Stimulated activated CD8-positive, alpha-beta memory T cell treated with anti-CD3 and anti-CD28 coated beads, Interleukin-15, amount 100 ng/mL, for 48 hours (primary cell): ENCODE measurements around the gene SLC44A4.
A peak's percentile ranks its signal among the peaks of the same experiment; 100 is the strongest.

Source experiments
- DNase-seq, 2 donors: peaks; one replicate each; pipeline ENCODE4 v3.0.0-alpha.2; 2020; ENCODE audit warnings: low read depth in 2 of 2

Gene SLC44A4

DNA sequence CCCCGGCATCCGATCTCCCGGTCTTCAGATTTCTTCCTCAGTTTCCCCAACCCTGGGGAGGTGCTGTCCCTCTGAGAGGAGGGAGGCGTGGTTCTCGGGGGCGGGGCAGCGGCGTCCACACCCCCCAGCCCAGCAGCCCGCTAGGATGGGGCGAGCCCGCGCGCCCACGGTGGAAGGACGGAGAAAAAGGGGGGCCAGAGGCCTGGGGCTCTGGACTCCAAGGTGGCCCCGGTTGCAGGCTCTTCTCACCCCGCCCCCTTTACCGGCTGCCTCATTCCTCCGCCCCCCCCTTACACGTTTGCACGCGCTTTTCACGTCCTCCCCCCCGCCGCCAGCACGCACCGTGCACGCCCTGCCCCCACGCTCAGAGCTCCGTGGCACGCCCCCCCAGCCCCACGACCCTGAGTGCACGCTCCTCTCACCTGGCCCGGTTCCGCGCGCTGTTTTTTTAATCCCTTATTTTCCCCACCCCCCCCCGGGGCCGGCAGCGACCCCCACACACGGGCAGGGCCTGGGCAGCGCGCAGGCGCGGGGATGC is 22.7 kb upstream of the SLC44A4 start:
- DNase-seq, result peak in 1 of 2 donors; percentile 43

DNA sequence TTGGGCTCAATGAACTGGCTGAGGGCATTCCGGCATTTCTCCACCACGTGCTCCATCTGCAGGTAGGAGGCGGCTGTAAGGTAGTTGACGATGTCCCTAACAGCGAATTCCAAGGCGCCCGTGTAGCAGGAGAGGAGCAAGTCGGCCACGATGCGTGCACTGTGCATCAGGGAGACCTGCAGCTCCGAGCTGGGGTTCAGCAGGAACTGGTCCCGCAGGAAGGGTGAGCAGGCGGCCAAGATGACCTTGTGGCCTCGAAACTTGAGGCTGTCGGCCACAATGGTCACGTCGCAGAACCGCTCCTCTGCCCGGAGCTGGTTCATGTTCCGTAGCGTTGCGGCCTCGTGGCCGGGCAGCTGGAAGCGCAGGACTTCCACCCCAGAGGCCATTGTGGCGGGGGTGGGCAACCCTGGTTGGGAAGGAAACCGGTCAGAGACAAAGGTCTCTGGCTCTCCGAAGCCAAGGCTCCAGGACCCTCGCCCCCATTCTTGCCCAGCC is 22.2 kb upstream of the SLC44A4 start:
- no peak for DNase-seq

DNA sequence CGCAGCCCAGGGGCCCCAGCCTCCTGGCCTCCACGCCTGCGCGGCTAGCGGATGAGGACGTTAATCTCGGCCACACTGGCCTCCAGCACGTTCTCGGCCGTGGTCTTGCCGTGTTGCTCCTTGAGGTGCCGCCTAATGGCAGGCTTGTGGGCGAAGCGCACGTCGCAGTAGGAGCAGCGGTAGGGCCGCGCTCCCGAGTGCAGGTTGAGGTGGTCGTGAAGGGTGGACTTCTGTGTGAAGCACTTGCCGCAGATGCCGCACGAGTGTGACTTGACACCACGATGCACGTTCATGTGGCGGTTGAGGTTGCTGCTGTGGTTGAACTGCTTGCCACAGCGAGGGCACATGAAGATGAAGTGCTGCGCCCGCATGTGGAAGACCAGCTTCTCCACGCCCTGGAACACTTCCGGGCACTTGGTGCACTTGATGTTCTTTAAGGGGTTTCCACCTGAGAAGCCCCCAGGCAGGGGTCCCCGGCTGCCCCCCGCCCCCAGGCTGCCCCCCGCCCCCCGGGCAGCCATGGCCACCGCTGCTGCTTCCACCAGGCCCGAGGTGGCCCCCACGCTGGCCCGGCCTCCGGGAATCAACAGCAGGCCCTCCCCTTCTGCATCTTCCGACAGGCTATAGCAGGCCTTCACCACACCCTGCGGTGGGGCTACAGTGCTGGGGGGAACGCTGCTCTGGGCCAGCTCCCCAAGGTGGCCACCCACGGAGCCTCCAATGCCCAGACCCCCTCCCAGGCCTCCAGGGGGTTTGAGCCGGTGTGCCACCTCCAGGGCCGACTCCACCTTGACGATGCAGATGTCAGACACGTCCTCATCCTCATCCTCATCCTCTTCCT is 21.3 kb upstream of the SLC44A4 start:
- DNase-seq, result no peak

DNA sequence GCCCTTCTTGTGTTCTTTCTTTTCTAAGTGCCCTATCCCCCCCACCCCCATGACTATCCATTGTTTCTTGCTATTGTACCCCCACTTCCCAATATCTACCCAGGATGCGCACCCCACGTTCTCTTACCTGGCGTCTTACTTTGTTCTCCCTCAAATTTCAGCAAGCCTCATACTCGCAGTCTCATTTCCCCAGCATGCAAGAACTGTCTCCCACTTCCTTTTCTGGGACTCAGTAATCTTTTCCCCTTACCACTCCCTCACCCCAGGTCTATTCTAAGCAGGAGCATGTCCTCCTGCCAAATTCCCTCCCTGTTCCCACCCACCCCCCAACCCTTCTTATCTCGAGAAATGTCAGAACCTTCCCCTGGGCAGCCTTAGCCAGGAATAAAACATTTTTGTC is 20.4 kb upstream of the SLC44A4 start:
- no peak for DNase-seq

DNA sequence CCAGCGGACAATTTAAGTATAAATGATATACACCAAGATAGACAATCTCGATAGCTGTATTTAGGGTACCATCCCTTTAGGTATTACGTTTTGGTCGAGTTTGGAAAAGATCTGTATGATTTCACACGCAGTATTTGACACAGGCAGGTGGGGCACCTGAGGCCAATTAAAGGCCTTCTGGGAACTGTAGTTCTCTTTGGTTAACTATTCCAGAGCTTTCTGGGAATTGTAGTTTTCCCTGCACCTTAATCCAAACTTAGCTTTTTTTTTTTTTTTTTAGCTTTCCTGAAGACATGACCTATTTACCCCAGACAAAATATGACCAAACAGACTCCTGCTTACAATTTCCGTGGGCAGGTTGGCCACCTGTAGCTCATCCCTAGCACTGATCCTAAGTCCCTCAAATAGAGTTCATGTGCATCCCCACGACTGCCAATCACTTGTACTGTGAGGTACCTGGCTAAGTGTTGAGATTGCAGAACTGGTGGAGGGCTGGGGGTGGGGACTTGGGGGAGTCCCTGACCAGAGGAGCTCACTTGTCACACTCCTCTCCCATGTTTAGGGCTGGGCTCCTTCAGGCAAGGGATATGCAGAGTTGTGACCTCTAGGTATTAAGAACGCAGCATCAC is 19.7 kb upstream of the SLC44A4 start:
- DNase-seq, result no peak

DNA sequence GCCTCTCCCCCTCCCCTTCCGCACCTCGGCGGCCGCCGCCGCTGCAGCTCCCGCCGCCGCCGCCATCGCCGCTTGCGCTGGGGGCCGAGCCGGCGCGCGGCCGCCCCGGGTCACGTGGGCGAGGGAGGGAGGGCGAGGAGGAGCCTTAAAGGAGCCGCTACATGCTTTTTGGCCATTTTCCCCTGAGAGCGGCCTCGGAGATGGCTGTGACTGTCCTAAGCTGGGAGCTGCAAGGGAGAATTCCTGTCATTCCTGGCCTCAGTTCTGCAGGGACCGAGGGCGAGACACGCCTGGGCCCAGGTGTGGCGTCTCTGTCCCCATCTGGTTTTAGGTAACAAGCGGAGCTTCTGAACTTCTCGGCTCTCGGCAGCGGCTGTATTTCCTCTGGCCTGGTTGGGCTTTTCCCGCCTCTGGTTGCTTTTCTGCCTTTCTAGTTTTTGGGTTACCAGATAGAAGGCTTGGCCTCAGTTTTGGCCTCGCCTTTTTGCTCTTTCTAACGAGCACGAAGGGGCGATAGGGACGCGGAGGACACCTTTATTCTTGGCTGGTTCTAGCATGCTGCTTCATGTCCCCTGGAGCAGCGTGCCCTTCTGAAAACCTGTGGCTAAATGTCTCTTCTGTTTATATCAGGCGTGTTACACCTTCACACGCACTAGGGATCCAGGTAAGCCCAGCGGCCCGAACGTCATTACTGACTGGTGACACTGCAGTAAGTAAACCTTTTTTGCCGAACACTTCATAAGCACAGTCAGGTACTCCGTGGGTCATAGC is 19.0 kb upstream of the SLC44A4 start, which contains the start of gene EHMT2:
Gene EHMT2, minus strand, starts transcription at position 87 of the 771 bp plus-strand sequence. Its CDS starts 21 bp downstream, at position 66.
- peak; percentile 81 to 83 for DNase-seq

- DNase-seq, result no peak
Observed at GRCh38 chr6:31896856-31897611, 18.2 kb upstream of the SLC44A4 start.

DNA sequence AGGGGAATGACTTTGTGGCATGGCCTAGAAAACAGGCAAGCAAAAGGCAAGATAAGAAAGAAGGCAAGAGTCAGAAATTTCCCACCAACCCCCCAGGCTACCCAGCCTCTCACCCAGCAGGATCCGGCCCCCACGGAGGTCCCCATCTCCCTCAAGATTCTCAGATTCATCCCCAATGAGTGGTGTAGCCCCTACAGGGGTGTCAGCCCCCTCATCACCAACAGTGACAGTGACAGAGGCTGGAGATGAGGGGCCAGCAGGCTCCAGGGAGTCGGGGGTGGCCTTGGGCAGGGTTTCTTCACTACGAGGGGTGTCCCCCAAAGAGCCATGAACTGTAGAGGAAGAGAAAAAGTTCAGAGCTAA is 17.7 kb upstream of the SLC44A4 start:
- no peak for DNase-seq

GRCh38 chr6:31892821-31893220 is 14.0 kb upstream of the SLC44A4 start:
- DNase-seq, result no peak

DNA sequence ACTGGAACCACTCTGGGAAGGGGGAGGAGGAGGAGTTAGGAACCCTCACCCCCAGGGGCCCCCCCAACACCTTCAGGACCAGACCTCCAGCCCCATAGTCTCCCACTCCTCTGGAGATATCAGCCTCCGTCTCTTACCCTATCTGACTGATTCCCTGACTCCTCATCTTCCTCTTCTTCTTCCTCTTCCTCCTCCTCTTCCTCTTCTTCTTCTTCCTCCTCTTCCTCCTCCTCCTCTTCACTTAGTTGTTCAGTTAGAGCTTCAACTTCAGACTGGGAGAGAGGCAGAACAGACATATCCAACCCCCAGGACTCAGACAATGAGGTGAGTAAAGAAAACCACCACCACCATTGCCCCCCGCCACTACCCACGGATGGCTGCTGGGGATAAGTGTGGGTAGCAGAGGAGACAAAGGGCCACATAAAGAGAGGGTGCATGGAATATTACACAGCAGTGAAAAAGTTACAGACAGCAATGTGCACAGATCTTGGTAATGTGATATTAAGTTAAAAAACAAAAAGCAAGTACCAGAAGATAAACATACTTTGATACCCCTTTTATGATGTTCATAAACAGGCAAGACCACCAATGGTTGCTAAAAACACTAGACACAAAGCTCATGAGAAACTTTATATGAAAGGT is 10.7 kb upstream of the SLC44A4 start:
- no peak for DNase-seq

DNA sequence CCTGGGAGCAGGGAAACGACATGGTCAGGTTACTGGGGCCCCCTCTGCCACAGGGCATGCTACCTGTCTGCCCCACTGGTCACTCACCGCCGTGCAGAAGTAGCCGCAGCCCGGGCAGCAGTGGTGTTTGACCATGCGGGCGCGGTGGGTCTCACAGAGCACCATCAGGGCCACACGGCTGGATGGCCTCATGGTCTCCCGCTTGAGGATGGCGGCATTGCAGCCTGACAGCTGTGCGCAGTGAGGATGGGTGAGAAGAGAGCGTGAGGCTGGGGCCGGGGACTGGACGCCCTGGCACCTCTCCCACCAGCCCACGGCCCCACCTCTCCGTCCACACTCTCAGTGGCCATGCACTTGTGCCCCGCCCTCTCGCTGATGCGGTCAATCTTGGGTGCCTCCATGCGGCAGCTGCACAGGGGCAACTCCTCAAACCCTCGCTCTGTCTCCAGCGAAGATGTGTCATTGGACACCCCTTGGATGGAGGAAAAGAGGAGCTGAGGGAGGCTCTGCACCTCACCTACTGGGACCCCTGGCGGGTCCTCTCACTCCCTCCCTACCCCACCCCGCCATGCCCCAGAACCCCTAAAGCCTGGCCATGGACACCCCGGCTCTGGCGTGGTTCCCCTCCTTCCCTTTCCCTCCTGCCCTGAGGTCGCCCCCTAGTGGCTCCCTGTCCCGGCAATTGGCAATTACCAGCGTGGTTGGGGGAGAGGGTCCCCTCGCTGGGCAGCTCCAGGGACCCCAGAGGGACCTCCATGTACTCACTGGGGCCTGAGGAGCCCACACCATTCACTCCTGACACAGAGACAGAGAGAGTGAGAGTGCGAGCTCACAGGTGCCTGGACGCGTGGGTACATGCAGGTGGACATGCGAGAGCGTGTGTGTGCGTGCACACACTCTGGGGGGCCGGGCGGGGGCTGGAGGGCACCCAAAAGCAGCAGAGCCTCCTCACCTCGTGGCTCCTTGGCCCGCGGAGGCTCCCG is 9.8 kb upstream of the SLC44A4 start:
- no peak for DNase-seq

GRCh38 chr6:31887173-31888007 is 8.6 kb upstream of the SLC44A4 start:
- DNase-seq, result no peak

DNA sequence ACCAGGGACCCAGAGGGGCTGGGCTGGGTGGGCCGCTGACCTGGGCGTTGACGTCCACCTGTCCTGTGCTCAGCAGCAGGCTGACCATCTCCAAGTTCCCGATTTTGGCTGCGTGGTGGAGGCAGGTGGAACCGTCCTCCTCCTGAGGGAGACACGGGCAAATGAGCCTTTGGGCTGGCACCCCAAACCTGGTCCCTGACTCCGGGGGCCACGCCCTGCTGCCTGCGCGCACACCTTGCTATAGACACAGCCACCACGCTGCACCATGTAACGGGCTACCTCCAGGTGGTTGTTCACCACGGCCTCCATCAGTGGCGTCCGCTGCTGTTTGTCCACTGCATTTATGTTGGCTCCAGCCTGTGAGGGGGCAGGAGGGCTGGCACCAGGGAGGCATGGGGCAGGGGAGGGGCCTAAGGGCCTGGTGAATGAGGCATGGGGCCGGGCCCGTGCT is 7.8 kb upstream of the SLC44A4 start:
- no peak for DNase-seq

DNA sequence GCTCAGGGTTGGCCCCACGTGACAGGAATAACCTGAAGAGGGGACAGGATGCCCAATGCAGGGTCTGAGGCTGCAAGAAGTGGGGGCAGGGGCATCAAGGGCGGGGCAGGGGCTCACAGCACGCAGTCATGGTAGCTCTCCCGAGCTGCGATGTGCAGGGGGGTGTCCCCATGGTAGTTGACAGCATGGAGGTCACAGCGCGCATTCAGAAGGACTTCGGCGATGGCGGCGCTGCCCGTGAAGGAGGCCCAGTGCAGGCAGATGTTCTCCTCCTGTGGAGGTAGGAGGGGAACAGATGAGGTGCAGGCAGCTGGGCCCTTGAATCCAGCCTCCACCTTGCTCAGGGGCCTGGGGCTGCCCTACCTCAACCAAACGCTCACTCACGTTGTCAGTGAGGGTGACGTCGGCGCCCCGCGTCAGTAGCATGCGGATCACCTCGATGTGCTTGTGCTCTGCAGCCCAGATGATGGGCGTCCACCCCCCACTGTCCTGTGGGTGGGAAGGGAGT is 5.8 kb upstream of the SLC44A4 start:
- no peak for DNase-seq

- no peak for DNase-seq
Observed at GRCh38 chr6:31883676-31884075, 4.9 kb upstream of the SLC44A4 start.

GRCh38 chr6:31882344-31882743 is 3.5 kb upstream of the SLC44A4 start:
- no peak for DNase-seq

- no peak for DNase-seq
Observed at GRCh38 chr6:31881136-31881859, 2.5 kb upstream of the SLC44A4 start.

GRCh38 chr6:31880616-31881015 is 1.8 kb upstream of the SLC44A4 start:
- DNase-seq, result no peak
